DMS53 treated with DMSO at 0.1 percent for 48 hours (cell line): ENCODE data around the gene KIAA1958.

Experiments
- DNase-seq: peaks from one replicate; lab custom pipeline; 2025; ENCODE audit not compliant: unreplicated experiment; lab: John Stamatoyannopoulos, UW

The KIAA1958 gene

GRCh38 chr9:112553256-112553826 lies 66.7 kb downstream of the KIAA1958 start:
- DNase-seq: no peak

GRCh38 chr9:112554516-112554915 lies 67.9 kb downstream of the KIAA1958 start:
- DNase-seq: no peak

- no peak for DNase-seq
Measured at GRCh38 chr9:112555101-112555643, 68.5 kb downstream of the KIAA1958 start.

GRCh38 chr9:112555844-112556482 lies 69.3 kb downstream of the KIAA1958 start:
- no peak for DNase-seq

GRCh38 chr9:112556497-112557442 lies 70.1 kb downstream of the KIAA1958 start:
- no peak for DNase-seq

- no peak for DNase-seq
Measured at GRCh38 chr9:112558476-112558875, 71.8 kb downstream of the KIAA1958 start.

DNA sequence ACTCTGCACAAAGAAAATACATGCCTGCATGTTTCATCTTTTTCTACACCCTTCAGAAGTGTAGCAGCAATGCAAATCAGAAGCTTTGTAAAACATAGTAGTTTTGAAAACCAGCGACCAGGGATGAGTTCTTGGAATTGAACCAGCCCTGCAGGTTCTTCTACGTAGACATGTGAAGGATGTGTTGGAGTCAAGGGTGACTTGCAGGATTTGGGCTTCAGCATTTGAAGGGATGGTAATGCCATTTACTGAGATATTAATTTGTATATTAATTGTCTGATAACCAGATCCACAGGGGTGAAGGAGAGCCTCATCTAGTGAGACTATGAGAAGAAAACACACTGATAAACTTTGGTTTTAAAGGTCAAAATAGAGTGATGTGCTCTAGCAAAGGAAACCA lies 72.4 kb downstream of the KIAA1958 start:
- DNase-seq: no peak

DNA sequence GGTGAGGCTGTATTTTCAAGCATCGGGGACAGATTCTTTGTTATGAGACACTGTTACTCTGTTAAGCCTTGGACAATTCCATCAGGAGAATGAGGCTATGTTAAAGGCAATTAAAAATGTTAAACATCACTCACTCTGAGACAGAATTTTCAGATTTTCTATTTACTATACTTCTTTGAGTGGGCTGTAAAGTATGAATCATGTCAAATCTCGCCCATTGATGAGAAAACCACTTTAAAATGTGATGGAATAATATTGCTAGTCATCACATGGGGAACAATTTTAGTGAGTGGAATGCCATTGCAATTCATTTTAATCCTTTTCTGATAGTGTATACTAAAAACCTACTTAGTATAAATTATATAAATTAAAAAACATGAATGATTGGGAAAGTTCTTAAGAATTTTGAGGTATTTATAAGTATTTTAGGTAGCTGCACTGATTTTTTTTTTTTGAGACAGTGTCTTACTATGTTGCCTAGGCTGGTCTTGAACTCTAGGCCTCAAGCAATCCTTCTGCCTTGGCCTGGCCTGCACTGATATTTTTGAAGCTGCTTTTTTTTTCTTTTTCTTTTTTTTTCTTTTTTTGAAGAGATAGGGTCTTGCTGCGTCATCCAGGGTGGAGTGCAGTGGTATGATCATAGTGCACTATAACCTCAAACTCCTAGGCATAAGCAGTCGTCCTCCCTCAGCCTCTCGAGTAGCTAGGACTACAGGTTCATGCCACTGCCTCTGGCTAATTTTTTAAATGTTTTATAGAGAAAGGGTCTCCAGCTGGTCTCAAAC lies 73.2 kb downstream of the KIAA1958 start:
- no peak for DNase-seq

- DNase-seq: no peak
Measured at GRCh38 chr9:112562235-112562958, 75.8 kb downstream of the KIAA1958 start.

DNA sequence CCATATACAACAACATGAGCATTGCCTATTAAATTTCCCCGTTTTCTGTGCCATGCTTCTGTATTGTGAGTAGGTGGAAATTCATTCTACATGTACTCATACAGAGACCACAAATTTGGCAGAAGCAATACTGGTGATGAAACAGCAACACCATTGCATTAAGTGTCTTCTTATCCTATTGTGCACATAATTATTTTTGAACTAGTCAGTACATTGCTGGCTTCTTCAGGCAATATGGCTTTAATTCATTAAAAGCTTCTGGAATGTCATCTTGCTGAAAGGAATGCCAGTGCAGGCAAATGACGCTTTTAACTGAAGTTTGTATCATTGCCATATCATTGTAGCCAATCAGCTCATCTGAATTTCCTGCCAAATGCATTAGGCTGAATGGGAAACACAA lies 82.6 kb downstream of the KIAA1958 start:
- no peak for DNase-seq

DNA sequence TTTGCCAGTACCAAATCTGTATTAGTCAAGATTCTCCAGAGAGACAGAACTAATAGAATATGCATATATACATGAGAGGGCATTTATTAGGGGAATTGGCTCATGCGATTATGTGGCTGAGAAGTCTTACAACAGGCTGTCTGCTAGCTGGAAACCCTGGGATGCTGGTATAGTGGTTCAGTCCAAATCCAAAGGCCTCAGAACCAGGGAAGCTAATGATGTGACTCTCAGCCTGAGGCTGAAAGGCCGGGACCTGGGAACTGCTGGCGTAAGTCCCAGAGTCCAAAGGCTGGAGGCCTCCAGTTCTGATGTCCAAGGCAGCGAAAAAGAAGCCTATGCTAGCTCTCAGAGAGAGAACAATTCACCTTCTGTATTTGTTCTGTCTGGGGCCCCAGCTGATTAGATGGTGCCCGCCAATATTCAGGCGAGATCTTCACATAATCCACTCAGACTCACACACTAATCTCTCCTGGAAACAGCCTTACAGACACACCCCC lies 84.1 kb downstream of the KIAA1958 start:
- no peak for DNase-seq

GRCh38 chr9:112571624-112572355 lies 85.2 kb downstream of the KIAA1958 start:
- no peak for DNase-seq

- no peak for DNase-seq
Measured at GRCh38 chr9:112572416-112572815, 85.8 kb downstream of the KIAA1958 start.

DNA sequence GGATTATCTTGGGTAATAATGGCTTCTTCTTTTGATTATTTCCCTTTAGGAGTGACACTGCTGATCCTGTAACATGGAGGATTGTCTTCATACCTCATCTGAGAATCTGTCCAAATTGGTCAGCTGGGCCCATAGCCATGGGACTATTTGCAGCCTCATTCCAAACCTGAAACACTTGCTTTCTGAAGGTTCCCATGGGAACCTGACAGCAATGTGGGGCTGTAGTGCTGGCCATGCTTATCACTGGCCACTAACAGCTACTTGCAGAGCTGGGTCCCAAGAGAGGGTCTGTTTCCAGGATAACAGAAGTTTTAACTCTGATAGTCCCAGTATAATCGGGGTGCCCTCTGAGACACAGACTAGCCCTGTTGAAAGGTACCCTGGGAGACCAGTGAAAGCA lies 87.4 kb downstream of the KIAA1958 start:
- DNase-seq: no peak

GRCh38 chr9:112575107-112575506 lies 88.5 kb downstream of the KIAA1958 start:
- no peak for DNase-seq

DNA sequence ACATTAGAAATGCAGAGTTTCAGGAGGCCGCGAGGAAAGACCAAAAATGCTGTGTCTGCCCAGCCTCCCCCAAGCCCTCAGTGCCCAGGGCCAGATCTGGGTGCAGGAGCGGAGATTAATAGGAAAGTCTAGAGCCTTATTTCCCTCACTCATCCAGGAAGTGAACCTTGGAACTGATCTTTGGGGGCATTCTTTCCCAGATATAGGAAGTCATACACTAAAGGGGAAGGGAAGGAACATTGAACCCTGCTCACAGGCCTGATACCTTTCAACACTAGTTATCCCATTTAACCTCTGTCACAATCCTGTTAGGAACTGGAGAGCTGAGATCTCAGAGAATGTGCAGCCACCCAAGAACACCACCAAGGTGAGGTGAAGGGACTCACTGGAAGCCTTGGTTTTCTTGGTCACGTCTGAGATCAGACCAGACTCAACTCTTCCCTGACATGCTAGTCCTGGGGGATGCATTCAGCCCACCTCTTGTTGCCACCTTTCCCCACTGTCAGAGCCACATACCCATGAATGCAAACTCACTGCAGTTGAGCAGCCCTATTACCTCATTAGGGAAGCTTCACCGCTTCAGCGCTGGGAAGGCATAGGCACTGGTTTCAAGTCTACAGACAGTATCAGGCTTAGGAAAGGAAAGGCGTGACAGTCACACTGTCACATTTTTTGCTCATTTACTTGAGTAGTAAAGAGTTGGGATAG lies 95.0 kb downstream of the KIAA1958 start:
- no peak for DNase-seq

GRCh38 chr9:112582371-112583262 lies 96.0 kb downstream of the KIAA1958 start:
- no peak for DNase-seq
